Embryonic facial prominence (tissue), 1 donor: ENCODE results near the gene APOLD1.

ENCODE experiments used
- DNase-seq: peaks from one replicate; pipeline ENCODE4 v3.0.0-alpha.2; 2016; ENCODE audit errors: extremely low spot score

The APOLD1 gene

DNA sequence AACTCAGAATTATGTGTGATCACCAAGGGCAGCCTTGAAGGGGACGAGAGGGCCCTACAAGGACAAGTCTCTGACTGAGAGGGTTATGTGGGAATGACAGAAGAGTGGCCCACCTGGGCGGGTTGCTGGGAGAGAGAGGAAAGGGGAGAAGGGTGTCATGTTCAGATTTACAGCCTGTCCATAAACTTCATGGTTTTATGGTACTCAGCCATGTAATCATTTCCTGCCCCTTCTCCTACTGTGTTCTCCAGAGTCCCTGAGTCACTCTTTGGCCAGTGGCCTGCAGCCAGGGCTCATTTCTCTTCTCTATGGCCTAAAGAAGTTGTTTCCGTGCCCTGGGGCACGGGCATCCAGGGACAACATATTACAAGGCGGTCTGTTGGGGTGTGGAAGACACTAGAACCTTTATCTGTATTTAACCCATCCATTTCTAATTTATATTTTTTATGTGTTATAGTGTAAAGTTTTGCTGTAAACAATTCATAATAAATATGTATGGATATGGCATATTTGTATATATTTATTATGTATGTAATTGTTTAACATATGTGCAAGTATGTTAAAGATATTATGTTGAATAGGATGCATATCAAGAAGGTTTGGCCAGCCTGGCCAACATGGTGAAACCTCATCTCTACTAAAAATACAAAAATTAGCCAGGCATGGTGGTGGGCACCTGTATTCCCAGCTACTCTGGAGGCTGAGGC, 54.6 kb downstream of the APOLD1 start:
- DNase-seq = no peak

DNA sequence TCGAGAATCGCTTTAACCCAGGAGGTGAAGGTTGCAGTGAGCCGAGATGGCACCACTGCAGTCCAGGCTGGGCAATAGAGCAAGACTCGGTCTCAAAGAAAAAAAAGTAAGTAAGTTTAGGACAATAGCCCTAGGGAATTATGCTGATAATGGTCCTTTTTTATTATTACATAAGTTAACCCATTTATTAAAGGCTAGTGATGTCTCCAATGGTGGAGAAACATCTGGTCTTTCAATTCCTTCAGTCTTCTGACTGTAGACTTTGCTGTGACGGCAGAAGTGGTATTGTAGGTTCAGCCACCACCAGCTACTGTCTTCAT, 55.1 kb downstream of the APOLD1 start:
- DNase-seq = no peak
